GM18858 (cell line): Measurements from ENCODE around the gene IL10RA.
A peak's percentile ranks its signal among the peaks of the same experiment; 100 is the strongest.
"Not testable (repeated sequence)": the region's sequence is repeated elsewhere in the genome, so short reads cannot be mapped to it uniquely, and the experiment has no call there.

Experiments used
- ATAC-seq: cut with Tn5 transposase; IDR thresholded peaks from one replicate; pipeline ENCODE4 v1.9.1; 2021; ENCODE audit not compliant: unreplicated experiment

The IL10RA gene

DNA sequence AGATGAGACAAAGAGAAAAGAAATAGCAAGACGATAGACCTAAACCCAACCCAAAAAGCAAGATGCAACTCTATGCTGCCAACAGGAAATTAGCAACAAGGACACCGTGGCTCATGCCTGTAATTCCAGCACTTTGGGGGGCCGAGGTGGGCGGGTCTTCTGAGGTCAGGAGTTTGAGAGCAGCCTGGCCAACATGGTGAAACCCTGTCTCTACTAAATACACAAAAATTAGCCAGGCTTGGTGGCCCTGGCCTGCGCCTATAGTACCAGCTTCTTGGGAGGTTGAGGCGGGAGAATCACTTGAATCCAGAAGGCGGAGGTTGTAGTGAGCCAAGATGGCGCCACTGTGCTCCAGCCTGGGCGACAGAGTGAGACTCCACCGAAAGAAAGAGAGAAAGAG lies 24.3 kb upstream of the IL10RA start:
- ATAC-seq, result no peak

DNA sequence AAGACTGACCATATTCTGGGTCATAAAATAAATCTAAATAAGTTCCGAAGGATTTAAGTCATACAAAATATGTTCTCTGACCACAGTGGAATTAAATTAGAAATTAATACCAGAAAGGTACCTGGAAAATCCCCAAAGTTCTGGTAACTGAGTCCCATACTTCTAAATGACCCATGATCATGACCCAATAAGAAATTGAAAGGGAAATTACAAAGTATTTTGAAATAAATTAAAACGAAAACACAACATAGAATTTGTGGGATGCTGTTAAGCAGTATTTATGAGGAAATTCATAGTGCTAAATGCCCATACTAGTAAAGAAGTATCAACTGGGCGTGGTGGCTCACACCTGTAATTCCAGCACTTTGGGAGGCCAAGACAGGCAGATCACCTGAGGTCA lies 23.4 kb upstream of the IL10RA start:
- ATAC-seq, result no peak

DNA sequence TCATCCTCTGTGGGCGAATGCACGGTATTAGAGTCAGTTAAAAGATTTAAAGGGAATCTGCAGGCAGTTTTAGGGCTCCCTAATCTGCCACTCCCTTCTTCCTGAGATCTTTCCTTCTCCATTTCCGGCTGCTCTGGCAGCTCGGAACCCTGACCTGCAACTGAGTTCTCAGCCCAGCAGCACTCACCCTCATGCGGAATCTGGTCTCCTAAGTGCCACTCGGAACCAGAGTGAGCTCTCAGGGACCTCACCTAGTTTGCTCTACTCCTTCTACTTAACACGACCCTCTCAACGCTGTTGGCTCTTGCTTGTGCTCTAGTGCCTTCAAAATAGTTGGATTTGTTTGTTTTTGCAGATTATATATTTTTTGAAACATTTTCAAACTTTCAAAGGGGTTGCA lies 19.3 kb upstream of the IL10RA start:
- ATAC-seq, result no peak

- ATAC-seq, result no peak
Observed at GRCh38 chr11:117969160-117969991, 16.8 kb upstream of the IL10RA start.

DNA sequence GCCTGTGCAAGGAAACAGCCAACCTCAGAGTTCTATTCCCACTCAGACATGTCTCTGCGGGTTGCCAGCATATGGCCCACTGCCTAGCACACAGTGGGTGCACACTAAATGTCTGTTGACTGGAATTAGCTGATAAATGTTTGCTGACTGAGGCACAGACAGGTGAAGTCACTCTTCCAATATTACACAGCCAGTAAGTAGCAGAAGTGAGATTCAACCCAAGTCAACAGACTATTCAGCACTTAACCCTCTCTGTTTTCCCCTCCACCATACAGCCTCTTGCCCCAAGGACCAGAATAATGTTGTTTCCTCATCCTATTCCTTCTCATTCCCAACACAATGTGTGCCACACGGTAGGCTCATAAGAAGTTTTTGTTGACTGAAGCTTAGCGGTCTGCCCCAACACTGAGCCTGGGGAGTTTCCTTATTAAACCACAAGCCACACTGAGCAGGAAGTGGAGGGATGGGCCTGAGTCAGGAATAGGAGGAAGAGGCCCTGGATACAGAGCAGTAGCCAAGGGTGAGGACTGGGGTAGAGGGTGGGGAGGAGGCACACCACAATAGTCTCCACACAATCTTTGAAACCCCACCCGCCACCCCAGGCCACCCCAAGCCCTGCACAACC lies 15.7 kb upstream of the IL10RA start:
- ATAC-seq, result no peak

GRCh38 chr11:117972044-117972443 lies 14.2 kb upstream of the IL10RA start:
- ATAC-seq, result no peak

DNA sequence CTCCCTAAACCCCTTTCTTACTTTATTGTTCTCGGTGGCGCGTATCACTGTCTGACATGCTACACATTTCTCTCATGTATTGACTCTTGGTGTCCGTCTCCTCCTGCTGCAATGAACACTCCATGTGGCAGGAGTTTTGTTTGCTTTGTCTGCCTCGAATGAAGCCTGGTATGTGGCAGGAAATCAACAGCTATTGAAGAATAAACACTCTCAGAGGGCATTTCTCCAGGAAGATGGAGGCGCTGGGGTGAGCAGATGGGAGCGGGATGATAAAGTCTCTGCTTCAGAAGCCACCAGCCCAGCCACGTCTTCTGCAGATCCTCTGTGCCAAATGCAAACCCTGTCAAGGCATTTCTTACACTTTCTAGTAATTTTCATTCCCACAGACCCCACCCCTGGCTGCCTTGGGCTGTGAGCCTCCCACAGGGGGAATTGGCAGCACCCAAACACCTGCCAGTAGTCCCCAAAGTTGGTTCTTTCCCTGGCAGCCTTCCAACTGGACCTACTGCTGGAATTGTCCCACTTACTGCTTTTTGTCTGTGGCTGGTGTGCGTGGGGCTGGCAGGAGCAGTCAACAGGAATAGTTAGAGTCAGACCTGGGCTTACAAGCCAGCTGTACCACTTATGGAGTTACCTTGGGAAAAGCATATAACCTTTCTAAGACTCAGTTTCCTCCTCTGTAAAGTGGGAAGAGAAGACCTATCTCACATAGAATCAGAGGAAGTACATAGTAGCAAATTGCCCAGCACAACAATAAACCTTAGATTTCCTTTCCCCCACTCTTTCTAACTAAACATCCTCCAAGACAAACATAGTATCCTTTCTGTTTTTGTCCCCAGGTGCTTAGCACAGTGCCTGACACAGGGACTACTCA lies 13.3 kb upstream of the IL10RA start:
- ATAC-seq, result no peak

DNA sequence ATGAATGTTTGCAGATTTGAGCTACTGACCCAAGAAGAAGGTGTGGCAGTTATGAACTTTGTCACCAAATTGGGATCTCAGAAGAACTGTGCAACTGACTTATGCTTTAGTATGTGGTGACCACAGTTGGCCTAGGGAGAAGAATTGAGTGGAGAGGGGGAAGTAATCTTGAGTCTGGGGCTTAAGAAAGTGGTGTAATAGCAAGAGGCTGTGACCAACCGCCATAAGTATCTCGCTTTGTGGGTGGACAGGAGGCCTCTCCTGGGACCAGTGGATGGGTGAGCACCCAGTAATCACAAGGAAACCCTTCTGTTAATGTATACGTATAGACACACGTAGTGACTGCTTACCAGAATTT lies 12.7 kb upstream of the IL10RA start:
- ATAC-seq, result no peak

GRCh38 chr11:117976445-117976844 lies 9.7 kb upstream of the IL10RA start:
- no peak for ATAC-seq

- no peak for ATAC-seq
Observed at GRCh38 chr11:117977029-117977428, 9.2 kb upstream of the IL10RA start.

DNA sequence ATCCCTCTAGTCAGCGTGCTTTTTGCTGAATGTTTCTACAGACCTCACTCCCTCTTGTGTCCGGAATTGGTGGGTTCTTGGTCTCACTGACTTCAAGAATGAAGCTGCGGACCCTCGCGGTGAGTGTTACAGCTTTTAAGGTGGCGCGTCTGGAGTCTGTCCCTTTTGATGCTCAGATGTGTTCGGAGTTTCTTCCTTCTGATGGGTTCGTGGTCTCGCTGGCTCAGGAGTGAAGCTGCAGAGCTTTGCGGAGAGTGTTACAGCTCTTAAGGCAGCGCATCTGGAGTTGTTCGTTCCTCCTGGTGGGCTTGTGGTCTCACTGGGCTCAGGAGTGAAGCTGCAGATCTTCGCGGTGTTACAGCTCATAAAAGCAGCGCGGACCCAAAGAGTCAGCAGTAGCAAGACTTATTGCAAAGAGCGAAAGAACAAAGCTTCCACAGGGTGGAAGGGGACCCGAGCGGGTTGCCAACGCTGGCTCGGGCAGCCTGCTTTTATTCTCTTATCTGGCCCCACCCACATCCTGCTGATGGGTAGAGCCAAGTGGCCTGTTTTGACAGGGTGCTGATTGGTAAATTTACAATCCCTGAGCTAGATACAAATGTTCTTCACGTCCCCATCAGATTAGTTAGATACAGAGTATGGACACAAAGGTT lies 8.5 kb upstream of the IL10RA start:
- ATAC-seq, result not testable (repeated sequence)

- ATAC-seq, result not testable (repeated sequence)
Observed at GRCh38 chr11:117978291-117978910, 7.8 kb upstream of the IL10RA start.

GRCh38 chr11:117978991-117979390 lies 7.2 kb upstream of the IL10RA start:
- ATAC-seq, result no peak

DNA sequence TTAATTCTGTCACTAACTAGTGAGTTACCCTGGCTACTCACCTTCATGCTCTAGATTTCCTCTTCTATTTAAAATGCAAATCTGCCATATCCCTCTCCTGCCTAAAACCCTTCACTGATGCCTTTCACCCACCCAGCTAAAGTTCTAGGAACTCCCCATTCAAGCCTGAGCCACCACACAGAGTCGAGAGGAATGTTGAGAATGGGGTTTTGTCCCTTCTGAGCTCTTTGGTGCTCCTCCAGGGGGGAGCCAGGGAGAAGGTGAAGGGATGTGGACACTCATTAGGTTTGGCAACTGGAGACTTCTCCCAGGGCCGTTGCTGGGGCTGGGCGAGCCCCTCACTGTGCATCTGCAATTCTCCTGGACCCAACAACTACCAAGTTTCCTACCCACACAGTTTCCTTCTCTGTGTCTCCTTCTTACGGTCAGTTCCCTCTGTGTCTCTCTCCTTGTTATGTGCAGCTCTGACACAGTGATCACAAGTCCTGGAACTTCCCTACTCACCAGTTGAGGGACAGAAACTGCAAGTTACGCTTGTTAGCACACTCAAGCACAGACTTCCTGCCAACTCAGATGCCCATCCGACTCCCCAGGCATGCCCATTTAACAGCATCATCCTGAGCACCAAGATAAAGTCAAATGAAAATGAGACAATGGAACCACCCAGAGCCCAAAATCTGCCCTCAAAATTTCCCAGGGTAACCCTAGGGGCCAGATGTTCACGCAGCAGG lies 6.5 kb upstream of the IL10RA start:
- ATAC-seq, result peak; percentile 40

DNA sequence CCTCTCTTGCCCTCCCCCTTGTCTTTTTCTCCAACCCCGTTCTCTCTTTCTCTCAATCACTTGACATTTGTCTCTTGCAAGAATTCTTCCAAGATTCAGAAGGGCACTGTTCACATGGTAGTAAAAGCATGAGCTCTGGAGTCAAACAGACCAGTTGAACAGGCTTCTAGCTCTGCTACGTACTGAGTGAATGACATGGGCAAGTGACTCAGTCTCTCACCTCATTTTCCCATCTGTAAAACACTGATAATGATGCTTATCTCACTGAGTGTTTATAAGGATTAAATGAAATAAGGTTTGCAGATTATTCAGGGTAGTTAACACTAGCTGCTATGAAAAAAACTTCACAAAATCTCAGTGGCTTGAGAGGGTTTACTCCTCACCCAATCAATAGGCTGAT lies 5.9 kb upstream of the IL10RA start:
- no peak for ATAC-seq

GRCh38 chr11:117980720-117981119 lies 5.5 kb upstream of the IL10RA start:
- ATAC-seq, result no peak

GRCh38 chr11:117983163-117983475 lies 3.1 kb upstream of the IL10RA start:
- ATAC-seq, result no peak

DNA sequence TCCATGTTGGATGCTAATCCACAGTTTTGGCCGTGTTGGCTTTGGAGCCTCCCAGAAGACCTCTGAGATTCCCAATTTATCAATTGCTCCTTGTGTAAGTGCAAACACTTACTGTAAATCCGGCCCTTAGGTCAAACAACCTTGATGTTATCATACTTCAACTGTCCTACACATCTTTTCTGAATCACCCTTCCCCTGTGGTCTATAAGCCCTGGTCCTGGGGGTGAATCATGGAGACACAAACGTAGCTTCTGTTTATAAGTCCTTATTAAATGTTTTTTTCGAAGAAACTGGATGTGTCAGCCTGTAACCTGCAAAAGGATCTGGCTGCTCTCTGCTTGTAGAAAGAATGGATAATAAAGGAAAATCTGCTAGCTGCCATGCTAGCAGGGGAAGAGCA lies 1.7 kb upstream of the IL10RA start:
- no peak for ATAC-seq

DNA sequence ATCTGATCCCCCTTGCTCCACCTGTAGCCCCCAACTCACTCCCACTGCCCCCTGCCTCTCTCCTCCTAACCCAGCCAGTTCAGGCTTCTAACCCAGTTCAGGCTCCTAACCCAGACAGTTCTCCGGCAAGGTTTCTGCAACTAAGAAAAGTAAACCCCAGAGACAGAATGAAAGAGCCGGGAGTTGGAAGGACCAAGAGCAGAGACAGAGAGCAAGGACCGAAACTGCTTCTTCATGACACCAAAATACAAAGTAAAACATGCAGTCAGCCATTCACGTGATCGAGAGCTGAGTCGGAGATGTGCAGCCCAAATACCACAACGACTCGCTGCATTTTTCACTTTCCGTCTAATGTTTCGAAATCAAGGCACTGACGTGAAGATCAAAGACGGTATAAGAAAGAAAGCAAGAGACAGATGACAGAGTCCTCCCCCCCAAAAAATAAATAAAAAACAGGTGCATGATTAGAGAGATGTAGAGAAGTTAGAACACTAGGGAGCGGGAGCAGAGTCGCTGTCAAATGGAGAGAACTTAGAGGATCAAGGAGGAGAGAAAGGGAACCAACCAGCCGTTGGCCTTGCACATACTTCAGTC lies 884 bp downstream of the IL10RA start:
- no peak for ATAC-seq
